Stimulated activated CD8-positive, alpha-beta memory T cell treated with anti-CD3 and anti-CD28 coated beads, Interleukin-4, amount 100 ng/mL, for 1 hour (primary cell): ENCODE data around the gene ZNF618.

ENCODE experiments used
- DNase-seq, 2 donors: peaks; one replicate each; pipeline ENCODE4 v3.0.0-alpha.2; 2020; ENCODE audit warnings: low read depth in 2 of 2, low spot score in 1 of 2

ZNF618 gene

DNA sequence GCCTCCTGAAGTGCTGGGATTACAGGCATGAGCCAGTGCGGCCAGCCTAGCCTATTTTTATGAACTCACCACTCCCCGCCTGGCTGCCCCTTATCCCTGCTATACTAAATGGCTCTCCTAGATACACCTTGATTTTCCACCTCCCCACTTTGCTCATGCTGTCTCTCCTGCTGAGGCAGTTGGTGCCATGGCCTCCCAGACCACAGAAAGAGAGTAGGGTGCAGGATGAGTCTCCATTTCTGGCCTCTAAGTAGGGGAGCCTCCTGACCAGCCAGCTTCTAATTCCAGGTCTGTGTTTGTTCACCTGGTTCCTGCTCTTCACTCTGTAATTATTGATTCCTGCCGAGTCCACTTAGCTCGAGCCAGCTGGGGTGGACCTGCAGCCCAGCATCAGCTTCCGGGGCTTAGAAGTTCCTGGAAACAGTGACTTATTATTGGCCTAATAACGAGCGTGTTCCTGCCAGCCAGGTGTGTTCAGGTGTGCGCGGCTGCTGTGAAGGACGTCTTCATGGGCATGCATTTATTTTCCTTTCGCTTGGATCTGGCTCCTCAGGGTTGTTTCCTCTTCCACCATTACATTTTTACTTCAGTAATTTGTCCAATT, 34.0 kb downstream of the ZNF618 start:
- DNase-seq: no peak

DNA sequence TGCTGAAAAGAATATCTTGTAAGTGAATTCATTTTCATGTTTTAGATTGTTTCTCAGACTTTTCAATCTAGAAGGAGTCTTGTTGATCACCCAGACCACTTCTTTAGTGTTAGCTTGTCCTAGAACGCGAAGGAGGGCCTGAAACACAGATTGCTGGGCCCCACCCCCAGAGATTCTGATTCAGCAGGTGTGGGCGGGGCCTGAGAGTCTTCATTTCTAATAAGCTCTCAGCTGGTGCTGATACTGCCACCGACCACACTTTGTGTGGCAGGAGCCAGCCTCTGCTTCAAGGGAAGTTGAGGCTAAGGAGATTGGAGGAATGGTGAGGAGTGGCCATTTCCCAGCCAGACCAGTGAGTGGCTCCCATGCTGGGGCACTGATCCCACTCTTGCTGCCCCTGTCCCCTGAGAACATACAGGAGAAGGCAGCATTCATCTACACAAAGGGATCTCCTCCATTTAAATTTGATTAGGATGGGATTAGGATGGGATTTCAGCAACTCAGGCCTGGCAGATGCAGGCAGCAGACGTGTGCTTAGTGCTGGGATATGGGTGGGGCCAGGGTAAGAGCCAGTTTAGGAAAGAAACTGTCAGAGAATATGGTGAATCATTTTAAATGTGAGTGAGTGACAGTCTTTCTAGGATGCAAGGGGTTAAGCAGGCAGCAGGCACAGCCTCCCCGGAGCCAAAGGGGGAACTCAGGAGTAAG, 35.9 kb downstream of the ZNF618 start:
- DNase-seq: no peak

DNA sequence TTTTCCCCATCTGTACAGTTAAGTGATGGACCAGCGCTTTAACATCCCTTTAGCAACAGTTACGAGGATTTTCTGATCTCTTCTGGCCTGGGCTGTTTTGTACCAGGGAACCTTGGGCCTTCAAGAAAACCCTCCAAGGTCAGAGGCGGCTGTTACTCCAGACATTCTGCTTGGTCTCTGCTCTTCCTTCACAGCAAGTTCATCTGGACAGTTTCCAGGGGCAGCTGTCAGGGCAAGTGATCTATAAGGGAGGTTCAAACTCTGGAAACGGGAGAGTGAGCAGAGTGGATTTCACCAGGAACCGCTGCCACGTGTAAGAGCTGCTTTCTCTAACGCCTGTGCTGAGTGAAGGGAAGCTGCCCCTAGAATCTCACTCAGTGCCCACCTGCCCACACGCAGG, 36.7 kb downstream of the ZNF618 start:
- DNase-seq: no peak

DNA sequence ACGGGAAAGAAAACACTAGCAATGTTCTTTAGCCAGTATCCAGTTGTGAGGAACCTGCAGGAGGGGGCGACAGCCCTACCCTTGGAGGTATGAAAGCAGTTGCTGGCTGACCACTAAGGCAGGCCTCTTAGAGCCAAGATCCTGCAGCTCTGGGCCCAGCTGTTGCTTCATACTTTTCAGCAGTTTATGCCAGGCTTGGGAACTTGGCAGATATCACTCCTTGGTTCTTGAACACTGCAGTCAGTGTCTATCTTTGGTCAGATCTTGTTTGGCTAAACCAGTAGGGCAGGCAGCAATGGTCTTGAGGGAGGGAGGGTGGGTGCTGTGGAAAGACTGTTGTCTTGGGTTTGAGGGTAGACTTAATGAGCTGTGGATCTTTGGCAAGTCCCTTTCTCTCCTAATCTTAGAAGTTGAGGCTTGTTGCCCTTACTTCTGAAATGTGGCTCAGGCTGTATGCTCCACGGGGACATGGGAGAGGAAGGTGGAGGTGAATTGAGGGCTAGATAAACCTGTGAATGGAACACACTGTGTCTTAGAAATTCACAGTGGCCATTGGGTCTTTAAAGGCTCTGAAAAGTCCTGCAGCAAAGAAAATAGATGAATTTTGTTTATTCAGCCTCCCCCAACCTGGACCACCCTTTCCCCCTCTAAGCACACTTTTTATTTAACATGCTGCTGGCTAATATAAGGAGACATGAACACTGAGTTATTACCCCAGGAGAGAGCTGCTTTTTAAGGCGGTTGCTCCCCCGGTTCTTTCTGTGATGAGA, 37.5 kb downstream of the ZNF618 start:
- DNase-seq: no peak

DNA sequence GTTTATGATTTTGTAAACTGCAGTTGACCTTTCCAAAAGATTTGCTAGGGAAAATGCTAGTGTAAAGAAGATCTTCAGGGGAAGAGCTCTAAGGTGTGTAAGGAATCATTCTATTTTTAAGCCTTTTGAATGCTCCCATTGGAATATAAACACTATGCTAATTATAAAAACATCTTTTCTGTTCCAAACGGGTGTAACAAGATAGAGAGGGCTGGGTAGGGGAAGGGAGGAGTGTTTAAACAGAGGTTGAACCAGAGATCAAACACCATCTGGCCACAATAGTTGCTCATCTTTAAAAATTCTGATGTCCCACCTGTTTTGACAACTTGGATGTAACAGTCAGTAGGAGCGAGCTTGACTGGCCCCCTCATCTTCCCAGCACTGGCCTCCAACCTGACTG, 38.4 kb downstream of the ZNF618 start:
- no peak for DNase-seq

DNA sequence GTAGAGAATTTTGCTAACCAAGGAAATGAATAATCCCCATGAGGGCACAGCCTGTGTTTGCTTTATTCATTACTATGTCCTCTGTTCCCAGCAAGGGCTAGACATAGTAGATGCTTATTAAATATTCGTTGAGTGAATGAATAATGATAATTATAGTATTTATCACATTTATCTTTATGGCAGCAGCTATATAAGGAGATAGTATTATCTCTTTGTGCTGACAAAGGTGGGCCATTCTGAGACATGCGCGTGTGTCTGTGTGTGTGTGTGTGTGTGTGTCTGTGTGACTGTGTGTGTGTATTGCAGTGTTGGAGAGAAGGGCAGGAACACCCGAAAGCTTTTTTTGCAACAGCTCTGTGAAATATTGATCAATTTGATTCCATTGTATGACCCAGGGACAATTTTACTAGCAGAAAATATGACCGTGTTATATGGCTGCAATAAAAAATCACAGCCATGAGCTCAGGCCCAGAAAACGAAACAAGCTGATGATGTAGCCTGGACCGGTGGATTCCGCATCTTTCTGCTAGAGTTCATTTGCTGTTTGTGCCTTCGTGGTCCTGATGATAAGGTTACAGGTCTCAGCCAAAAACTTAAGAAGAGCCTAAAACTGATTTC, 39.8 kb downstream of the ZNF618 start:
- no peak for DNase-seq

DNA sequence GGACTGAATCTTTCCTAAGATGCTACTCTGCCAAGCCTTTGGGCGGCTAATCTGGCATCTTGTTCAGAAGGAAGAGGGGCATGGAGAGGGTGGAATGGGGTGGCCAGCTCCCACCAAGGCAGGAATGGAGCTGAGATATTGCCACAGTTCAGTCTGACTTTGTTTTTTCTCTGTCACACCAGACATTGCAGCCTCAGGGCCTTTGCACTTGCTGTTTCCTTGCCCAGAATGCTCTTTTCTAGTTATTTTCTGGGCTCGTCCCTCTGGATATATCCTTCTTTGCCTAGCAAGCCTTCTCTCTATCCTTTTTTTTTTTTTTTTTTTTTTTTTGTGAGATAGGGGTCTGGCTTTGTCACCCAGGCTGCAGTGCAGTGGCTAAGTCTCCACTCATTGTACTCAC, 40.8 kb downstream of the ZNF618 start:
- no peak for DNase-seq

DNA sequence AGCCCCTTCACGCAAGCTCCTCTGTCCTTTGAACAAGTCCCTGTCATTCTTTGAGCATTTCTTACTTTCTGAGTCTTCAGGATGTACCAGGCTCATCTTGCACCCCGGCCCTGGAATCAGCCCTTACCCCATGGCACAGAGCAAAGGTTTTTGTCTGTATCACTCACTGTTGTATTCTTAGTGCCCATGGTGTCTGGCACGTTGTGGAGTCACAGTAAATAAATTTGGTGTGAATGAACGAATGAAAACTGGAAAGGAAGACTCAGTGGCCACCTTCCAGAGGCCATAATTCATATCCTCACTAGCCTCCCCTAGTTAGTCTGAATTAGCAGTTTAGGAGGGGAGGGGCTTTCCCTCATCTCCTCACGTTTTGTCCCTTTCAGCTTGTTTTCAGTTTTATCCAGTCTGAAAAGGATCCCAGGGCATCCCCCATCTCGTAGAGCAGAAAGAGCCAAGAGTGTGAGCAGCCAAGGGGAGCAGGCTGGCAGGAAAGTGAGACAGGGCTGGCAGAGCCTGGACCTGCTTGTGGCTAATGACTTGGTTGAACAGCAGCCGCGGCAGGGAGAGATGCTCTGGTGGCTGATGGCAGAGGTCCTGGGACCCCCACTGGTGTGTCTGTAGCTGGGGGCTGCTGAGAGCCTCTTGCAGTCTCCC, 42.7 kb downstream of the ZNF618 start:
- DNase-seq: no peak

DNA sequence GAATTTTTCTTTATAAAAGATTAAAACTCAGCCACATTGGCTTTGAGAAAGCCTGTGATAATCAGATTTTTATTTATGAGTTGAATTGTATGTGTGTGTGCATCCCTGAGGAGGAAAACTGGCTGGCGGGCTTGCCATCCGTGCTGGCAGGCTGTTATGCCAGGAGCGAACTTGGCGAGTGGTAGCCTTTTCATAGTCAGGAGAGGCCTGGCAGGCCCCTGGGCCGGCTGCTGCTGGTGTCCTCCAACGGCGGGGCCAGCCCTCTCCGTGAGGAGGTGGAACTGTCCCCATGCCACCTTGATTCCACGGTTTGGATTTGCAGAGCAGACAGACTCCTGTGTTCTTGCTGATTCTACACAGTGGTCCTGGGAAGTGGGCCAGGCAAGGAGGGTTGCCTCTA, 43.3 kb downstream of the ZNF618 start:
- no peak for DNase-seq

DNA sequence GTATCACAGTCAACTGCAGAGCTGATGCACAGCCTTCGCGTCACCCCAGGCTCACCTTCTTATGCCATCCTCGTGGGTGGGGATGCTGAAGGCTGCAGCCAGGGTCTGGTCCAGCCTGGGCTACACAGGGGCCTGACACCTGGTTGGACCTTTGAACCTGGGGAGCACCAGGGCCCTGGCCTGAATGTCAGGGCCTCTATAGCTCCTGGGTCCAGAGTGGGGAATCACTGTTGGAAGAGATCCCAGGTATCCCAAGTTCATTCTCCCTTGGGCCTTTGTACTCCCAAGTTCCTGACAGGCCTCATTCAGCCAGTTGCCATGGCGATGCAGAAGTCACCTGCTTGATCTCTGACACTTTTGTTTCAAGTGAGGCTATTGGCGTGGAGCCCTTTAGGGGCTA, 43.8 kb downstream of the ZNF618 start:
- no peak for DNase-seq

DNA sequence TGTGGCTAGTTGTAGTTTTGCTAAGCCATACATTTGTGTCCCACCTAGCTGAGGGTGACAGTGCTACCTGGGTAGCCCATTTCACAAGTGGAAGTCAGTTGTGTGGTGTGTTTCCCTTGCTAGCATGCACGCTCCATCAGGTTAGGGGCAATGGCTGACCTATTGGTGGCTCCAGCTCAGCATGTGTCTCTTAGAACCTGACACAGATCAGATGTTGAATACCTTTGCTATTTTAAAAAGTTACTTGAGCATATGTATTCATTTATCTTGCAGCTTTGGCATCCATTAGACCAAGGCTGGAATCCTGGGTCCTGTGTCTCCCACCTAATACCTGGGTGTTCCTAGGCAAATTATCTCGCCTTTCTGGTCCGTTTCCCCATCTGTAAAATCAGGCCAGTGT, 44.8 kb downstream of the ZNF618 start:
- no peak for DNase-seq

DNA sequence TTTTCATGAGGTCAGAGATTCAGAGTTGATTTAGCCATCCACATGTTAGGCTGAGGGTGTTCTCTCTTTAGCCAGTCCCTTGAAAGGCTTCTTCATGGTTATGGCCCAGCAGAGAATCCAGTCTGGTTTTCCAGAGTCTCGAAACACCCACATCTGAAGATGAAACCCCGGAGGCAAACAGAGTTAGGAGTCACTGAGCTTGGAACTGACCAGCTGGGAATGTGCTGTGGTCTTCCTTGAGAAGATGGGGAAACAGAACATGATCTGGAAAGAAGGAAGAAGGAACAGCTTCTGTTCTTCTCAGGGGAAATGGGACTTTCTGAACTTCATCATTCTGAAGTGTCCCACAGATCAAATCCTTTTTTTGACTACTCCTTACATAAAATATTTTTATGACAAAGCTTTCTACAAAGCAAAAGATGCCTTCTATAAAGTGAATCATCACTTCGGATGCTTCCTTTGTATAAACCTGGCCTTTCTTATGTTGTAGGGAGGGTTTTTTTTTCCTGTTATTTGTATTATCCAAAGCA, 45.4 kb downstream of the ZNF618 start:
- no peak for DNase-seq

DNA sequence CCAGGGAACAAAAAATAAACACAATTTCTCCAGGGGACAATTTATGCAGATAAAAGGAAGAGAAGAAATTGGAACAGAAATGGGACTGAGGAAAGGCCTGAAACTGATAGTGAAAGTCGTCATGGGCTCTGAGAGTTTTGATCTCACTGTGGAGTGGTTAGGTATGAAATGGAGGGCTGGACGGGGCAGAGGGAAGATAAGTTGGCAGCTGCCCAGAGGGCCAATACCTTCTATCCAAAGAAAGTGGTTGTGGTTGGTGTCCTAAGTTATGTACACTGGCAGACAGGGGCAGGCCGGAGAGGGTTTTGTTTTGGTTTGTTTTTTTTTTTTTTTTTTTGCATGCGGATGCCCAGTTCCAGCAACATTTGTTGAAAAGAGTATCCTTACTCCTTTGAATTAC, 46.1 kb downstream of the ZNF618 start:
- DNase-seq: no peak

DNA sequence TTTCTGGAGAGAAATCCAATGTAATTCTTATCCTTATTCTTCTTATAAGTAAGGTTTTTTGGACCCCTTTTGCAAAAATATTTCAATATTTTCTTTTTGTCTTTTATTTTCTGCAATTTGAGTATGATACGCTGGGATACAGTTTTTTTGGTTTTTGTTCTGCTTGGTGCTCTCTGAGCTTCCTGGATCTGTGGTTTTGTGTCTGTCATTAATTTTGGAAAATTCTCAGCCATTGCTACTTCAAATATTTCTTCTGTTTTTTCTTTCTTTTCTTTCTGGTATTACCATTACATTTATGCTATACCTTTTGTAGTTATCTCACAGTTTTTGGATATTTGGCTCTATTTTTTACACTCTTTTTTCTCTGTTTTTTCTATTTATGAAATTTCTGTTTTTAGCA, 50.1 kb downstream of the ZNF618 start:
- DNase-seq: no peak

DNA sequence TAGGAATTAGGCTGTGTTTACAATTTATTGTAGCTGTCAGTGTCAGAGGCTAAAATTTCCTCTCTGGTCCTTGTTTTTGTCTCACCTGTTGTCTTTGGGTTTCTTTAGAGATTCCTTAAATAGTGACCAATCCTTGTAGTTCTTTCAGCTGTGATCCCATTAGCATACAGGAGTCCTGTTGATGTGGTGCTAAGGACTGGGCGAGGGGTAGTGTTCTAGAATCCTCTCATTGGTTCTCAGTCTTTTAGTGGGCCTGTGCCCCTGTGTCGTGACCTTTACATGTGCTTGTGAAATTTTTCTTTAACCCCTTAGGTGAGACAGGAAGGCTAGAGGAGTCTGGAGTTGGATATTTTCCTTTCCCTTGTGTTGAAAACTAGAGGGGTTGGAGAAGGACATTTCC, 51.2 kb downstream of the ZNF618 start:
- no peak for DNase-seq

DNA sequence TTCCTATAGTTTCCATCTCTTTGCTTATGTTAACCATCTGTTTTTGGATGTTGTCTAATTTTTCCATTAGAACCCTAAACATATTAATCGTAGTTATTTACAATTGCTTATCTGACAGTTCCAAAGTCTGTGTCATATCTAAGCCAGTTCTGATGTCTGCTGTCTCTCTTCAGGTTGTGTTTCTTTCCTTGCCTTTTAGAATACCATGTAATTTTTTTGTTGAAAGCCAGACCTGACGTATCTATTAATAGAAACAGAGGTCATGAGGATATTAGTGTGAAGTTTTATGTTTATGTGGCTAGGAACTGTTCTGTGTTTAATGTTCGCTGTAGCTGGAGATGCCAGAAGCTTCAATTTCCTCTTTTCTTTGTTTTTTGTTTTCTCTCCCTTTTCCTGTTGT, 52.2 kb downstream of the ZNF618 start:
- DNase-seq: no peak

DNA sequence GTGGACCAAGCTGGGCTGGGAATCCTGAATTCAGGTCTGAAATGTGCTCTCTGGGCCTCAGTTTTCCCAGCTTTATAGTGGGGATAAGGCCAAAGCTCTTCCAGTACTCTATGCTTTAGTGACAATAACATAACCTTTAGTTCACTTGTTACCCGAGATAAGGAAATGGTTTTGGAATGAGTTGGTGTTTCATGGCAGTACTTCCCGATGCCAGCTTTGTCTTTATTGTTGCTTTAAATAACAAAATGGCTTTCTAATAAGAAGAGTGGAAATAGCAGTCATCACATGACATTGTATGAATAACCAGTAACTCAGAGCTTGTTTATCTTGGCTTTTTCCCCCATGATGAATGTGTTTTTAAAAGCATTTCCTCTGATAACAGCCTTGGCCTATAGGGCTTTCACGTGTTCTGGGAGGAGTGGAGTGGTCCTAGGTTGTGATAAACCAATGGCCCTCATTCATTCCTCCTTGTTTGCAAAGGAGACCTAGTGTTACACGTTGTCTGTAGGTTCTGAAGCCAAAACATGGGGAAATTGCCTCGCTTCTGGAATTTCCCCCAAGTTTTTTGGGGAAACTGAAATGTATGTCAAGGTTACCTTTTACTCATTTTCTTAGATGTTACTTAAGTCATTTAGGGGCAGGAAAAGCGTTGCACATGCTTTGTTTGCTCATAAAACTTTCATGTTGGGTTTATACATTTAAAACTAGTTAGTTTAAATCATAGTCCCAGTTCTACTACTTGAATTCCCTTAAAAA, 53.7 kb downstream of the ZNF618 start:
- no peak for DNase-seq

DNA sequence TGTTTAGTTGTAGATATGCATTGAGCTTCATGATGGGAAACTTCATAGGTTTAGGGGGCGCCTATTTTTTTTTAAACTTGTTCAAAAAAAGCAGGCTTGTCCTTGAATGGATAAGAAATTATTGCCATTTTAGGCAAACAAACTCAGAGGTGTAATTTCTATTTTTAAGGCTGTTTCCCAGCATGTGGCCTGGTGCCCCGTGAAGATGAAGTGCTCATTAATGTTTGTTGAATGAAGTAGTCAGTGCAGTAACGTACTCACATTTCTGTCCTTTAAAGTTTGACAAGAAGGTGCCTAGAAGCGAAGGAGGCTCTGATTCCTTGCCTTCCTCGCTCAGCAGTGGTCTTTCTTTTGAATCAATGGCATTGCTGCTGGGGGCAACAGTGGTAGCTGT, 54.3 kb downstream of the ZNF618 start:
- no peak for DNase-seq

DNA sequence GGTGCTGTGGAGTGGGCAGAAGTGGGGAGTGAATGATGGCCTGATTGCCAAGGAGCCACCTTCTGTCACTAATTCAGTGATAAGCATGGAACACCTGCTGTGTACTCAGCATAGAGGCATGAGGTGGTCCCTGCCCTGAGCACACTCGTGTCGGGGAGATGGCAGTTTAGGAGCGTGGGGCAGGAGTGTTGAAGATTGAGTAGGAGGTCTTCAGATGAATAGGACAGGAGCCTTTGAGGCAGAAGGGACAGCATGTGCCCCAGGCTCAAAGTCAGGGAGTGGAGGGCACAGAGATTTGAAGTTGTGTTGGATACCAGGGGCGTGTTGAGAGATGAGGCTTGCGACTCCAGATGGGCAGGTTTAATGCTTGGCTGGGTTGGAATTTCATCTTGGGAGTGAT, 55.0 kb downstream of the ZNF618 start:
- no peak for DNase-seq

DNA sequence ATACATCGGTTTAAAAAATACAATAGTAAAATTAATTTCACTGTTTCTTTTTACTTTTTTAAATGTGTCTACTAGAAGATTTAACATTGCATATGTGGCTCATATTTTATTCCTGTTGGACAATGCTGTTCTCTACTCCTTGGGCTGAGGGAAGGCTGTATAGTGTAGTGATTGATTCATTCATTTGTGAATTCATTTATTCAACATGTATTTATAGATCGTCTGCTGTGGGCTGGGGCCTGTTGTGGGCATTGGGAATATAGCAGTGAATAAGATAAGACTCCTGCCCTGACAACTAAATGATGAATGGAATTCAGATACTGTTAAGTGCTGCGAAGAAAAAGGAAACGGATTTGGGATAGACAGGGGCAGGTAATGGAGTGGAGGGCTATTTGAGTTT, 55.7 kb downstream of the ZNF618 start:
- DNase-seq: no peak
